Measurements from ENCODE around the gene BEND3.
"Not testable (repeated sequence)": the region's sequence is repeated elsewhere in the genome, so short reads cannot be mapped to it uniquely, and the experiment has no call there.

Gene BEND3

DNA sequence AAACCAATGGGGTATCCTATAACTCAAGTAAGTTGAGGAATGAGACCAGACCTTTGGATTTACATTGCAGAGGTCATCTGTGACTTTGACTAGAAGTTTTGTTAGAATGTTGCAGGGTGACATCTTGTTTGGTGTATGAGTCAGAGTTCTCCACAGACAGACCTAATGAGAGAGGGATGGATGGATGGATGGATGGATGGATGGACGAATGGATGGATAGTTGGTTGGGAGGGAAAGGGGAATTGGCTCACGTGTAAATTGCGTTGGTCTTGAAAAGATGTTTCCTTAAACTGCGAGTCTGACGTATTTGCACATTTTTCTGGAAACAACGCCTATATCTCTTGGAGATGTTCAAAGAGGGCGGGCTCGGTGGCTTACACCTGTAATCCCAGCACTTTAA is 88.3 kb downstream of the BEND3 start:
- DNase-seq, result no peak

DNA sequence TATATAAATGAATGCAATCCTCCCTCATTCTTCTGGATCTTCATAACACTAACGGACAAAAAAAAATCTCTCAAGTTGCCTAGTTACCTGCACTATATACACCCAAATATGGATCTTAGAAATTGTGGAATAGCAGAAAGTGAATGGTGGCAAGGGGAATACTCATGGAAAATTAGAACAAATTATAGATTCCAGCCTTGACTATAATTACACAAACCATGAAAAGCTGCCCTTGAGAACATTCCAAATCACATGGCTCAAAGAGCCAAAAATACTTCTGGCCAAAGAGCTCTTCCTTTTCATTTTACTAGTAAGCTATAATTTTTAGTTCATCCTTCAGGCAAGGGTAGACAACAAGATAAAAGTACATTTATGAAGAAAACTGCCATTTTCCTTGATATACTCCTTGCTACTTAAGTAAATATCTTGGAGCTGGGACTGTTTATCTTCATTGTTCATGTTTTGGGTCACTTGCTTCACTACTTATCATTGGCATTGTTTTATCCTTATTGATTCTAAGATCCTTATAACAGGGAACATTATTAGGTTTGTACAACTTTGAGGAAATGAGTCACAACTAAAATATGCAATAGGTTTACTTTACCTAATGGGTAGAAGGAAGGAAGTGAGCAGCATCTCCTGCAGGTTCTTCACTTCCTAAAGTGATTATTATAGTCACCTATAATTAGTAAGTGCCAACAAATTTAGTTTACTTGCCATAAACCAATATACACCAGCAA is 93.7 kb downstream of the BEND3 start:
- no peak for DNase-seq

DNA sequence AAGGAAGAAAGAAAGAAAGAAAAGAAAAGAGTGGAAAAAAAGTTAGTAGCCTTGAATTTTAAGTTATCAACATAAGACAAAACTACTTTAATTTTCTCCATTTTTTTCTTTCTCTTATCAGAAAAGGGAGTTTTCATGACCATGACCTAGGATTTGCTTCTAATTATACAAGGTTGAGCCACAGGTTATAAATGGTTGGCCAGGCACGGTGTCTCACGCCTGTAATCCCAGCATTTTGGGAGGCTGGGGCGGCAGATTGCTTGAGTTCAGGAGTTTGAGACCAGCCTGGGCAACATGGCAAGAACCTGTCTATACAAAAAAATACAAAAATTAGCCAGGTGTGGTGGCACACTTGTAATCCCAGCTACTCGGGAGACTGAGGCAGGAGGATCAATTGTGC is 95.1 kb downstream of the BEND3 start:
- no peak for DNase-seq

DNA sequence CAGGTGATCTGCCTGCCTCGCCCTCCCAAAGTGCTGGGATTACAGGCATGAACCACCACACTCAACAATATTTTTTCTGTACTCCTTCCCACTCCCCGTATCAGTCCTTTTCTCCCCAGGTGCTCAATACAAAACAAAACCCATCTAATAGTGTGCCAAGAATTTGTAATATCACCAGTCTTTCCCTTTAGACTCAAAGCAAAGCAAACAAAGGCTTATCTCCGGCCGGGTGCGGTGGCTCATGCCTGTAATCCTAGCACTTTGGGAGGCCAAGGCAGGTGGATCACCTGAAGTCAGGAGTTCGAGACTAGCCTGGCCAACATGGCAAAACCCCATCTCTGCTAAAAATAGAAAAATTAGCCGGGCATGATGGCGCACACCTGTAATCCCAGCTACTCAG is 95.7 kb downstream of the BEND3 start:
- DNase-seq, result not testable (repeated sequence)

- DNase-seq, result no peak
These were observed 96.3 kb downstream of the BEND3 start for GRCh38 chr6:107019047-107019446.

Measured in activated CD4-positive, alpha-beta T cell treated with anti-CD3 and anti-CD28 coated beads for 1 hour (primary cell).